Thoracic aorta (tissue), 2 donors: ENCODE measurements around the gene GJA3. TPM values are rescaled to one million over a fixed set of nuclear protein-coding genes. Genes with fewer than 3 reads are reported as not detected.

ENCODE experiments used
- ATAC-seq: fragments of 150-250 bp; one replicate; pipeline ENCODE4 v1.8.0; 2017; ENCODE audit warnings: low read depth; ENCODE audit not compliant: insufficient number of reproducible peaks, low FRiP score
- DNase-seq: peaks from one replicate; pipeline ENCODE4 v3.0.0-alpha.2; 2020; ENCODE audit warnings: low spot score
- H3K27ac ChIP-seq, 2 donors: fragments of 200-600 bp; sonication (generic); 1 replicate in 1 of 2; 2 replicates in 1 of 2; pipeline ENCODE4 v1.5.1; 2016; ENCODE audit warnings: mild to moderate bottlenecking in 2 of 2, moderate library complexity in 2 of 2
- H3K27me3 ChIP-seq: fragments of 200-600 bp; sonication (generic); replicated peaks from 2 replicates; pipeline ENCODE4 v1.6.0; 2016; ENCODE audit warnings: mild to moderate bottlenecking; ENCODE audit not compliant: insufficient read depth
- H3K36me3 ChIP-seq: fragments of 200-600 bp; sonication (generic); one replicate; pipeline ENCODE4 v1.5.1; 2016
- H3K4me1 ChIP-seq, 2 donors: fragments of 200-600 bp; sonication (generic); 1 replicate in 1 of 2; 2 replicates in 1 of 2; pipeline versions ENCODE4 v1.5.1 to v1.6.0; 2016; ENCODE audit warnings: low read depth in 2 of 2, mild to moderate bottlenecking in 1 of 2; ENCODE audit not compliant: control insufficient read depth in 1 of 2
- H3K4me3 ChIP-seq: fragments of 200-600 bp; sonication (generic); 2 replicates; pipeline ENCODE4 v1.5.1; 2016; ENCODE audit warnings: mild to moderate bottlenecking
- H3K9me3 ChIP-seq: fragments of 200-600 bp; sonication (generic); 2 replicates; pipeline ENCODE4 v1.5.1; 2016
- CTCF ChIP-seq: fragments of 200-600 bp; sonication (generic); IDR thresholded peaks from one replicate; pipeline ENCODE4 v1.5.1; 2019; ENCODE audit warnings: antibody characterized with exemption
- total RNA-seq, 2 donors: library from RNA; depleted of rRNA; stranded (reverse); fragments of >200 nt; gene quantifications; one replicate each; pipeline versions ENCODE4 v1.1.0 to v1.2.3, GENCODE V29; 2016

The GJA3 gene
- total RNA-seq, 2 donors from 2014 or later = under 0.01 TPM; not detected in 1

DNA sequence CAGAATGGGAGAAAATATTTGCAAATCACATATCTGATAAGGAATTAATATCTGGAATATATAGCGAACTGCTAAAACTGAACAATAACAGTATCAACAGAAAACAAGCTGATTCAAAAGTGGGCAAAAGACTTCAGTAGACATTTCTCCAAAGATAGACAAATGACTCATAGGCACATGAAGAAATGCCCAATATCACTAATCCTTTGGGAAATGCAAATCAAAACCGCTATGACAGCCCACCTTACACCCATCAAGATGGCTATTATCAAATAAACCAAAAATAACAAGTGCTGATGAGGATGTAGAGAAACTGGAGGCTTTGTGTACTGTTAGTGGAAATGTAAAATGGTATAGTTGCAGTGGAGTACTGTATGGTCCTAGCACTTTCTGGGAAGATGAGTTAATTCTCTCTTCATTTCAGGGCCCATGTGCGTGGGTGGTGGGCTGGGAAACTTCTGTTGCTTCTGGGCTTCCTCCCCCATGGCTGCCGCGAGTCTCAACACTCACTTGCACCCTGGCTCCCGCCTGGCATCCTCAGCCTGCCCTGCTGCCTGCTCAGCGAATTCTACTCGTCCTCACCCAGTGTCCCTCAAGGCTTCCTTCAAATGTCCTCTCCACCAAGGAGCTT is 12.4 kb upstream of the GJA3 start:
- H3K9me3 ChIP-seq = no peaks in the 10 kb centered on the region
- H3K27ac ChIP-seq = no peak overlapping the region
- no peak for TF ChIP-seq CTCF
- H3K4me3 ChIP-seq = no peak overlapping the region
- no peaks in the 10 kb centered on the region for H3K36me3 ChIP-seq
- H3K27me3 ChIP-seq = no peaks in the 10 kb centered on the region
- peaks cover 0 to 5% of the 10 kb centered on the region in 2 donors for H3K4me1 ChIP-seq
- no peak for DNase-seq
- no peak for ATAC-seq

- TF ChIP-seq CTCF = no peak
- no peak for ATAC-seq
- Histone ChIP-seq H3K36me3 (no peaks in the 10 kb centered on the region), H3K4me1 (peaks cover 0 to 5% of the 10 kb centered on the region in 2 donors), H3K27me3 (no peaks in the 10 kb centered on the region), H3K9me3 (no peaks in the 10 kb centered on the region), H3K27ac (no peak overlapping the region), H3K4me3 (no peak overlapping the region)
- no peak for DNase-seq
These were observed 10.5 kb upstream of the GJA3 start for GRCh38 chr13:20171364-20171763.

DNA sequence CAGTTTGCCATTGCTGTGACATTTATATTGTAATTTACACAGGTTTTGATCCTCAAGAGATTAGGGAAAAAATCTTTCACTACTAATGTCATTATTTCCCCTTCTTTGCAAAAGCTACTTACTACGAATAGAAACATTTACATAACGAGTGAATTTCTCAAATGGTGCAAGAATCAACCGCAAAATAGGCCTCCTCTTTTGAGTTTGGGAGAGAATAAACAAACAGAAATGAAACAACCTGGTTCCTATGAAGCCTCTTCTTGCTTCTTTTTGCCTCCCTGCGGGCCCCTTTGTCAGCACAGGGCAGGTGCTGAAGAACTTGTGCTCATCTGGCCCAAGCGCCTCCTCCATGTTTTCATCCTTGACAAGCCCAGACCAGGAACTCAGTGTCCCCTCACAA is 10.1 kb upstream of the GJA3 start:
- no peak overlapping the region for H3K27ac ChIP-seq
- no peaks in the 10 kb centered on the region for H3K27me3 ChIP-seq
- no peak overlapping the region for H3K4me3 ChIP-seq
- no peaks in the 10 kb centered on the region for H3K36me3 ChIP-seq
- DNase-seq (no peak), ATAC-seq (no peak)
- peaks cover 0 to 5% of the 10 kb centered on the region in 2 donors for H3K4me1 ChIP-seq
- TF ChIP-seq CTCF = no peak
- no peaks in the 10 kb centered on the region for H3K9me3 ChIP-seq

DNA sequence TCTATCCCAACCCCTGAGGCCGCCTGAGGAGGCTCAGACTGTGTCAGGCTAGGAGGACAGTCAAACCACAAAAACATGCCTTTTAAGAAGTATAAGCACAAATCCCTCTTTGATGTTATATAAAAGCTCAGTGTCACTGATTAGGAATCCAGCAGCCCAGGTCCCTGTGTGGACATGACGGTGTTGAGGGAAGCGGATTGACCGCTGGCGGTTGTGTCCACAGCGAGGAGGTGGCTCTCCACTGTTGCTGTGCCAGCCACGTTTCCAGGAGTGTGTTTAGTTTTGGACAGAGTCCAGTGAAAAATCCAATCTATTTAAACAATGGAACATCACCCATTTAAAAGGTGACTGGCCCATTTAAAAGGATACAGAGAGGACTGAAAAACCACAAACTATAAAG is 7.5 kb upstream of the GJA3 start:
- Histone ChIP-seq H3K4me3 (no peak overlapping the region), H3K9me3 (no peaks in the 10 kb centered on the region), H3K27me3 (no peaks in the 10 kb centered on the region), H3K36me3 (no peaks in the 10 kb centered on the region), H3K27ac (no peak overlapping the region), H3K4me1 (no peaks in the 10 kb centered on the region)
- ATAC-seq (no peak), DNase-seq (no peak)
- no peak for TF ChIP-seq CTCF

DNA sequence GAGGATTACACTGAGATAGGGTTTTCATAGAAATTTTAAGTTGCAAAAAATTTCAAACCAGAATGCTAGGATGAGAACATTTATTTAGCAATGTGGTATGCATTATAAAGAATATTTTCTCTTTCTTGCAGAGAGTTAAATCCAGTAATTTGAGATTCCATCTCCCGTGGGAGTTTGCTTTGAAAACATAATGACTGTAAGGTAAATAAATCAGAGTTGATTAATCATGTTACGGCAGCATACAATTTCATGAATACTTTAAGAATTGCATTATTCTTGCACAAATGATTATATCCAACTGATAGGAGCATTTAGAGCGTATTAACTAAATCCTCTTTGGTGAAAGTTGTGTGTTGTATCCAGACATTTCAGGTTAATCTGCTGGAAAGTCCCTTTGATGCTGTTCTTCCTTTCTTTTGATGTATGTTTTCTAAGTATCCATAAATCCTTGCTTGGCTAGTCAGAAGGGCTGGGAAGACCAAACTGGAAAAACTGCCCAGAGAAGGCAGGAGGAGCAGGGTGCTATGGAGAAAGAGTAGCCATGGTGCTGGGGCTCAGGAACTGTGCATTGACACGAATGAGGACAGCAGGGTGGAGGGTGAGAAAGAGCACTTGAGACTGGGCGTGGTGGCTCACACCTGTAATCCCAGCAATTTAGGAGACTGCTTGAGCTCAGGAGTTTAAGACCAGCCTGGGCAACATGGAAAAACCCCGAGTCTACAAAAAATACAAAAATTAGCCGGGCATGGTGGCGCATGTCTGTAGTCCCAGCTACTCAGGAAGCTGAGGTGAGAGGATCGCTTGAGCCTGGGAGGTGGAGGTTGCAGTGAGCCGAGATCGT is 4.8 kb upstream of the GJA3 start:
- ATAC-seq (no peak), DNase-seq (no peak)
- no peaks in the 10 kb centered on the region for H3K9me3 ChIP-seq
- no peak overlapping the region for H3K4me3 ChIP-seq
- peaks cover 5 to 11% of the 10 kb centered on the region in 2 donors for H3K4me1 ChIP-seq
- no peak for TF ChIP-seq CTCF
- H3K27me3 ChIP-seq = no peaks in the 10 kb centered on the region
- H3K27ac ChIP-seq = no peak overlapping the region
- H3K36me3 ChIP-seq = no peaks in the 10 kb centered on the region
